HUES6 (cell line): Measurements from ENCODE around the gene URGCP.
A peak's percentile ranks its signal among the peaks of the same experiment; 100 is the strongest.

Experiments
- H3K27ac ChIP-seq: 2 replicates; pipeline ENCODE4 v1.7.0; 2013; ENCODE audit warnings: low read depth, mild to moderate bottlenecking, low read length, inconsistent platforms
- H3K27me3 ChIP-seq: 2 replicates; pipeline ENCODE4 v1.6.1; 2013; ENCODE audit warnings: low read length; ENCODE audit not compliant: control insufficient read depth, insufficient read depth
- H3K36me3 ChIP-seq: 2 replicates; pipeline ENCODE4 v1.6.1; 2013; ENCODE audit warnings: low read length; ENCODE audit not compliant: control insufficient read depth, insufficient read depth
- H3K4me1 ChIP-seq: 2 replicates; pipeline ENCODE4 v1.6.1; 2013; ENCODE audit warnings: low read length; ENCODE audit not compliant: control insufficient read depth, insufficient read depth
- H3K4me3 ChIP-seq: 2 replicates; pipeline ENCODE4 v1.5.1; 2013; ENCODE audit warnings: low read depth, low read length
- H3K9ac ChIP-seq: one replicate; pipeline ENCODE4 v1.6.1; 2013; ENCODE audit warnings: mild to moderate bottlenecking, low read length
- H3K9me3 ChIP-seq: 2 replicates; pipeline ENCODE4 v1.6.1; 2013; ENCODE audit warnings: low read depth, low read length; ENCODE audit not compliant: control insufficient read depth, insufficient read depth

URGCP gene

GRCh38 chr7:43906331-43907010 is at the start of gene URGCP:
Gene URGCP (minus strand): TSS chr7:43906596. CDS start chr7:43906575, 21 bp downstream.
- Histone ChIP-seq H3K27ac (no peak within 1 kb of the TSS), H3K27me3 (peaks cover 3% of the 10 kb centered on the region; the same call in 1 of the 2 replicates), H3K9me3 (no peaks in the 10 kb centered on the region), H3K4me3 (peak within 1 kb of the TSS; percentile 74), H3K36me3 (no peaks in the 10 kb centered on the region), H3K4me1 (peaks cover 16% of the 10 kb centered on the region), H3K9ac (peak within 1 kb of the TSS; percentile 71)

GRCh38 chr7:43956027-43956426 is 49.6 kb upstream of the URGCP start:
- no peaks in the 10 kb centered on the region for H3K9me3 ChIP-seq
- H3K27ac ChIP-seq: no peak overlapping the region
- no peaks in the 10 kb centered on the region for H3K4me1 ChIP-seq
- H3K4me3 ChIP-seq: no peak overlapping the region
- no peak overlapping the region for H3K9ac ChIP-seq
- H3K27me3 ChIP-seq: no peaks in the 10 kb centered on the region
- H3K36me3 ChIP-seq: no peaks in the 10 kb centered on the region

GRCh38 chr7:43954524-43955228 is 48.3 kb upstream of the URGCP start:
- H3K4me3 ChIP-seq: no peak overlapping the region
- H3K36me3 ChIP-seq: peaks cover 4% of the 10 kb centered on the region; the same call in 1 of the 2 replicates
- no peaks in the 10 kb centered on the region for H3K9me3 ChIP-seq
- H3K27me3 ChIP-seq: no peaks in the 10 kb centered on the region
- H3K9ac ChIP-seq: no peak overlapping the region
- no peaks in the 10 kb centered on the region for H3K4me1 ChIP-seq
- H3K27ac ChIP-seq: no peak overlapping the region

GRCh38 chr7:43953071-43953470 is 46.7 kb upstream of the URGCP start:
- H3K4me1 ChIP-seq: 0 out of 2 replicates have a peak, but pooled peaks cover 3% of the 10 kb centered on the region
- no peaks in the 10 kb centered on the region for H3K9me3 ChIP-seq
- no peak overlapping the region for H3K4me3 ChIP-seq
- no peak overlapping the region for H3K27ac ChIP-seq
- no peaks in the 10 kb centered on the region for H3K27me3 ChIP-seq
- H3K9ac ChIP-seq: no peak overlapping the region
- H3K36me3 ChIP-seq: peaks cover 4% of the 10 kb centered on the region; the same call in 1 of the 2 replicates

GRCh38 chr7:43952028-43952427 is 45.6 kb upstream of the URGCP start:
- no peak overlapping the region for H3K27ac ChIP-seq

GRCh38 chr7:43944286-43944685 is 37.9 kb upstream of the URGCP start:
- H3K36me3 ChIP-seq: no peaks in the 10 kb centered on the region
- no peaks in the 10 kb centered on the region for H3K27me3 ChIP-seq
- no peak overlapping the region for H3K27ac ChIP-seq
- H3K9me3 ChIP-seq: no peaks in the 10 kb centered on the region
- no peak overlapping the region for H3K4me3 ChIP-seq
- H3K4me1 ChIP-seq: 0 out of 2 replicates have a peak, but pooled peaks cover 3% of the 10 kb centered on the region
- H3K9ac ChIP-seq: no peak overlapping the region

More at GRCh38 chr7:43952028-43952427, 45.6 kb upstream of the URGCP start:
- Histone ChIP-seq H3K36me3 (peaks cover 4% of the 10 kb centered on the region; the same call in 1 of the 2 replicates), H3K9me3 (no peaks in the 10 kb centered on the region), H3K27me3 (no peaks in the 10 kb centered on the region), H3K4me3 (no peak overlapping the region), H3K4me1 (0 out of 2 replicates have a peak, but pooled peaks cover 3% of the 10 kb centered on the region), H3K9ac (no peak overlapping the region)

GRCh38 chr7:43943417-43944187 is 37.2 kb upstream of the URGCP start:
- Histone ChIP-seq H3K4me1 (0 out of 2 replicates have a peak, but pooled peaks cover 3% of the 10 kb centered on the region), H3K27ac (no peak overlapping the region), H3K9ac (no peak overlapping the region), H3K4me3 (no peak overlapping the region), H3K9me3 (no peaks in the 10 kb centered on the region), H3K27me3 (no peaks in the 10 kb centered on the region), H3K36me3 (no peaks in the 10 kb centered on the region)

GRCh38 chr7:43942997-43943396 is 36.6 kb upstream of the URGCP start:
- H3K9me3 ChIP-seq: no peaks in the 10 kb centered on the region
- no peak overlapping the region for H3K27ac ChIP-seq
- no peak overlapping the region for H3K4me3 ChIP-seq
- H3K9ac ChIP-seq: no peak overlapping the region
- H3K36me3 ChIP-seq: no peaks in the 10 kb centered on the region
- no peaks in the 10 kb centered on the region for H3K27me3 ChIP-seq
- H3K4me1 ChIP-seq: no peaks in the 10 kb centered on the region

- Histone ChIP-seq H3K27me3 (no peaks in the 10 kb centered on the region), H3K9me3 (no peaks in the 10 kb centered on the region), H3K4me1 (no peaks in the 10 kb centered on the region), H3K9ac (no peak overlapping the region), H3K36me3 (no peaks in the 10 kb centered on the region), H3K4me3 (no peak overlapping the region), H3K27ac (no peak overlapping the region)
Observed at GRCh38 chr7:43942250-43942649, 35.9 kb upstream of the URGCP start.

- Histone ChIP-seq H3K27ac (no peak overlapping the region), H3K4me3 (no peak overlapping the region), H3K36me3 (no peaks in the 10 kb centered on the region), H3K27me3 (no peaks in the 10 kb centered on the region), H3K4me1 (no peaks in the 10 kb centered on the region), H3K9me3 (no peaks in the 10 kb centered on the region), H3K9ac (no peak overlapping the region)
Observed at GRCh38 chr7:43938892-43939482, 32.6 kb upstream of the URGCP start.
